ENCODE measurements around the gene KLLN. TPM values are rescaled to one million over a fixed set of nuclear protein-coding genes. Genes with fewer than 3 reads are reported as not detected.

Gene KLLN
- total RNA-seq, 1 donor = 0.84 TPM

Other genes with a start within 250 kb of the KLLN start
- gene PAPSS2, start 203.7 kb downstream of the KLLN start, total RNA-seq = 1.7 TPM
- gene ATAD1, start 45.3 kb downstream of the KLLN start, total RNA-seq = 63.8 TPM
- gene PTEN, start 92 bp upstream of the KLLN start, total RNA-seq = 171 TPM